ENCODE data around the gene FOXP1.

Gene FOXP1

GRCh38 chr3:71008350-71008935 lies 575.1 kb downstream of the FOXP1 start:
- no peak for DNase-seq

GRCh38 chr3:71006810-71007785 lies 576.4 kb downstream of the FOXP1 start:
- DNase-seq: peak; percentile 23

GRCh38 chr3:71005702-71006321 lies 577.7 kb downstream of the FOXP1 start:
- no peak for DNase-seq

GRCh38 chr3:71003511-71003910 lies 580.0 kb downstream of the FOXP1 start:
- no peak for DNase-seq

- no peak for DNase-seq
These were observed 581.2 kb downstream of the FOXP1 start for GRCh38 chr3:71002298-71002697.

- no peak for DNase-seq
These were observed 582.2 kb downstream of the FOXP1 start for GRCh38 chr3:71001303-71001830.

- DNase-seq: no peak
These were observed 583.0 kb downstream of the FOXP1 start for GRCh38 chr3:71000483-71000882.

- no peak for DNase-seq
These were observed 583.8 kb downstream of the FOXP1 start for GRCh38 chr3:70999730-71000129.

- no peak for DNase-seq
These were observed 587.4 kb downstream of the FOXP1 start for GRCh38 chr3:70996082-70996481.

GRCh38 chr3:70994644-70995043 lies 588.9 kb downstream of the FOXP1 start:
- no peak for DNase-seq

GRCh38 chr3:70992562-70993204 lies 590.8 kb downstream of the FOXP1 start:
- DNase-seq: no peak

- no peak for DNase-seq
These were observed 591.4 kb downstream of the FOXP1 start for GRCh38 chr3:70992131-70992530.

- no peak for DNase-seq
These were observed 592.8 kb downstream of the FOXP1 start for GRCh38 chr3:70990723-70991122.

- no peak for DNase-seq
These were observed 593.3 kb downstream of the FOXP1 start for GRCh38 chr3:70990185-70990584.

GRCh38 chr3:70989174-70989573 lies 594.4 kb downstream of the FOXP1 start:
- no peak for DNase-seq

GRCh38 chr3:70988111-70988510 lies 595.4 kb downstream of the FOXP1 start:
- DNase-seq: no peak

- no peak for DNase-seq
These were observed 598.0 kb downstream of the FOXP1 start for GRCh38 chr3:70985572-70985971.

GRCh38 chr3:70984776-70985482 lies 598.6 kb downstream of the FOXP1 start:
- DNase-seq: no peak

GRCh38 chr3:70982700-70983140 lies 600.8 kb downstream of the FOXP1 start:
- no peak for DNase-seq

- no peak for DNase-seq
These were observed 601.2 kb downstream of the FOXP1 start for GRCh38 chr3:70982284-70982683.

- peak; percentile 69 for DNase-seq
These were observed 602.2 kb downstream of the FOXP1 start for GRCh38 chr3:70981231-70981880.

All from NCI-H1105 treated with DMSO at 0.1 percent for 48 hours (cell line).